Activated CD4-positive, alpha-beta T cell treated with anti-CD3 and anti-CD28 coated beads, Interleukin-2, amount 50 U/mL, for 48 hours (primary cell): Measurements from ENCODE around the gene APOL2.
"Not testable (repeated sequence)": the region's sequence is repeated elsewhere in the genome, so short reads cannot be mapped to it uniquely, and the experiment has no call there.

Experiments
- DNase-seq, 2 experiments: peaks; one replicate each; pipeline ENCODE4 v3.0.0-alpha.2; 2020

The APOL2 gene

GRCh38 chr22:36238373-36239149 is 766 bp downstream of the APOL2 start:
- DNase-seq, result peak in 1 of 2 experiments; percentile 35

GRCh38 chr22:36237462-36238372 is 1.6 kb downstream of the APOL2 start:
- peak in 1 of 2 experiments; percentile 35 for DNase-seq

GRCh38 chr22:36236388-36237319 is 2.7 kb downstream of the APOL2 start:
- no peak for DNase-seq

- no peak for DNase-seq
These were observed 3.7 kb downstream of the APOL2 start for GRCh38 chr22:36235585-36235984.

- DNase-seq, result no peak
These were observed 4.4 kb downstream of the APOL2 start for GRCh38 chr22:36234919-36235318.

GRCh38 chr22:36234213-36234612 is 5.1 kb downstream of the APOL2 start:
- no peak for DNase-seq

GRCh38 chr22:36233796-36234195 is 5.5 kb downstream of the APOL2 start:
- DNase-seq, result no peak

GRCh38 chr22:36232715-36233401 is 6.5 kb downstream of the APOL2 start:
- no peak for DNase-seq

- not testable (repeated sequence) for DNase-seq
These were observed 8.3 kb downstream of the APOL2 start for GRCh38 chr22:36231051-36231450.

- not testable (repeated sequence) for DNase-seq
These were observed 9.7 kb downstream of the APOL2 start for GRCh38 chr22:36229649-36230048.

GRCh38 chr22:36228944-36229343 is 10.4 kb downstream of the APOL2 start:
- no peak for DNase-seq

- not testable (repeated sequence) for DNase-seq
These were observed 11.0 kb downstream of the APOL2 start for GRCh38 chr22:36228369-36228768.

GRCh38 chr22:36227806-36228205 is 11.5 kb downstream of the APOL2 start:
- no peak for DNase-seq

GRCh38 chr22:36227396-36227795 is 11.9 kb downstream of the APOL2 start:
- no peak for DNase-seq

- no peak for DNase-seq
These were observed 13.1 kb downstream of the APOL2 start for GRCh38 chr22:36226189-36226588.

GRCh38 chr22:36225333-36225922 is 13.9 kb downstream of the APOL2 start:
- no peak for DNase-seq

- no peak for DNase-seq
These were observed 15.1 kb downstream of the APOL2 start for GRCh38 chr22:36224245-36224644.

GRCh38 chr22:36223504-36223903 is 15.8 kb downstream of the APOL2 start:
- DNase-seq, result no peak

- DNase-seq, result no peak
These were observed 16.4 kb downstream of the APOL2 start for GRCh38 chr22:36222887-36223450.

GRCh38 chr22:36221799-36222751 is 17.3 kb downstream of the APOL2 start:
- peak; percentile 49 to 65 for DNase-seq
